ENCODE measurements around the gene RBM42.
"Not testable (repeated sequence)": the region's sequence is repeated elsewhere in the genome, so short reads cannot be mapped to it uniquely, and the experiment has no call there.

The RBM42 gene

GRCh38 chr19:35644206-35644986 lies 15.6 kb downstream of the RBM42 start:
- DNase-seq (ENCODE audit: insufficient read length, low spot score) (peak; percentile 92), FAIRE-seq (no peak)
- TF ChIP-seq CTCF (IDR thresholded peaks at IDR 0.05; ENCODE audit: insufficient read depth, missing control alignments) = no peak

GRCh38 chr19:35644987-35645679 lies 16.3 kb downstream of the RBM42 start:
- no peak for TF ChIP-seq CTCF (IDR thresholded peaks at IDR 0.05; ENCODE audit: insufficient read depth, missing control alignments)
- FAIRE-seq = no peak
- DNase-seq (ENCODE audit: insufficient read length, low spot score) = peak; percentile 59

DNA sequence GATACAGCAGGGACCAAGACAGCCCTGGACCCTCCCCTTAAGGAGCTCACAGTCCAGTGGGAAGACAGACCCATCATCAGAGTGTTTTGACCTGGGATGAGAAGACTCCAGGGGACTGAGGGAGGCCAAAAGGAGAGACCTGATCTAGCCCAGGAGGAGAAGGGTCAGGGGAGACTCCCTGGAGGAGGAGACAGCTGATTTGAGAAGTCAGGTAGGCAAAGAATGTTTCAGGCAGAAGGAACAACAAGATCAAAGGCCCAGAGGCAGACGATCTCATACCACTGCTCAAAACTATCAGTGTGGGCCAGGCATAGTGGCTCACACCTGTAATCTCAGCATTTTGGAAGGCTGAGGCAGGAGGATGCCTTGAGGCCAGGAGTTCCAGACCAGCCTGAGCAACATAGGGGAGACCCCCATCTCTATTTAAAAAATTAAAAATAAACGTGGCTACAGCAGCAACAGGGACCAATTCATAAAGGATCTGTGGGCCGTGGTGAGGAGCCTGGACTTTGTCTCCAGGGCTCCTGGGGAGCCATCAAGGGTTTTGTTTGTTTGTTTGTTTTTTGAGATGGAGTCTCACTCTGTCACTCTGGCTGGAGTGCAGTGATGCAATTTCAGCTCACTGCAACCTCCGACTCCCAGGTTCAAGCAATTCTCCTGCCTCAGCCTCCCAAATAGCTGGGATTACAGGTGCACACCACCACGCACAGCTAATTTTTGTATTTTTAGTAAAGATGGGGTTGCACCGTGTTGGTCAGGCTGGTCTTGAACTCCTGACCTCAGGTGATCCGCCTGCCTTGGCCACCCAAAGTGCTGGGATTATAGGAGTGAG lies 17.1 kb downstream of the RBM42 start:
- DNase-seq (ENCODE audit: insufficient read length, low spot score) = no peak
- no peak for FAIRE-seq
- no peak for TF ChIP-seq CTCF (IDR thresholded peaks at IDR 0.05; ENCODE audit: insufficient read depth, missing control alignments)

- FAIRE-seq = peak; percentile 11
- DNase-seq (ENCODE audit: insufficient read length, low spot score) = peak; percentile 98
- no peak for TF ChIP-seq CTCF (IDR thresholded peaks at IDR 0.05; ENCODE audit: insufficient read depth, missing control alignments)
Observed at GRCh38 chr19:35648017-35648961, 19.5 kb downstream of the RBM42 start, which contains the start of gene COX6B1. TSS of gene COX6B1 (plus strand) at chr19:35648323. CDS start at chr19:35651244, 2,921 bp downstream.

DNA sequence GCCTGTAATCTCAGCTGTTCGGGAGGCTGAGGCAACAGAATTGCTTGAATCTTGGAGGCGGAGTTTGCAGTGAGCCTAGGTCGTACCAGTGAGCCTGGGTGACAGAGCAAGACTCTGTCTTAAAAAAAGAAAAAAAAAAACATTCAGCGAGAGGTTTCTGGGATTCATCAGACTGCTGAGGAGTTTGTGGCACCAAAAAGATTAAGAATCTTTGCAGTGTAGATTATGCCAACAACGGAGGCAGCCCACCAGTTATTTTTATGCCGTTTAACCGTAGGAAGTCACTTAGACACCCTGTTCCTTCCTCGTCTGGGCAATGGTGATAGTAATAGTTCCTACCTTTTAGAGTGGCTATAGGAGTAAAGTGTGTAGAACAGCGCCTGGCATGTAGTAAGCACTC lies 21.7 kb downstream of the RBM42 start:
- TF ChIP-seq CTCF (IDR thresholded peaks at IDR 0.05; ENCODE audit: insufficient read depth, missing control alignments) = no peak
- FAIRE-seq = no peak
- DNase-seq (ENCODE audit: insufficient read length, low spot score) = no peak

DNA sequence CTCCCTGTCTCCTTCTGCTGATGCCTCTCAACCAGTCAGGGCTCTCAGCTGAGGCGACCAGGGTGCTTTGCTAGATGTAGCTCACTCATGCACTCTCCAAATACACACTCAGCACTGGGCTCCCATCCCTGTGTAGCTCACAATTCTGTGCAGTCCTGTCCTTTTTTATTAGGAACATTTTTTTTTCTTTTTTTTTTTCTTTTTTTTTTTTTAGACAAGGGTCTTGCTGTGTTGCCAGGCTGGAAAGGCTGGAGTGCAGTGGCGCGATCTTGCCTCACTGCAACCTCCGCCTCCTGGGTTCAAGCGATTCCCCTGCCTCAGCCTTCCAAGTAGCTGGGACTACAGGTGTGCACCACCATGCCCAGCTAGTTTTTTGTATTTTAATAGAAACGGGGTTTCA lies 26.0 kb downstream of the RBM42 start:
- not testable (repeated sequence) for FAIRE-seq; DNase-seq (ENCODE audit: insufficient read length, low spot score)
